K562 (cell line): Measurements from ENCODE around the gene ZNF276. TPM values are rescaled to one million over a fixed set of nuclear protein-coding genes. Genes with fewer than 3 reads are reported as not detected.
A peak's percentile ranks its signal among the peaks of the same experiment; 100 is the strongest.

Experiments used
- ATF1 ChIP-seq, 2 experiments: fragments of 450-650 bp in 1 of 2; IDR thresholded peaks; 2 replicates each; pipeline ENCODE4 v1.6.1; 2016; ENCODE audit warnings: missing compliant biosample characterization in 1 of 2, missing genetic modification characterization in 1 of 2
- CEBPG ChIP-seq, 3 experiments: fragments of 200-800 bp in 1 of 3; sonication (Bioruptor generic) in 1 of 3; sonication (generic) in 1 of 3; formaldehyde crosslinking in 1 of 3; IDR thresholded peaks in 2 of 3; conservative IDR thresholded peaks in 1 of 3; 2 replicates each; pipeline versions ENCODE4 v1.6.1 to v1.8.0; 2016 to 2022; ENCODE audit warnings: missing compliant biosample characterization in 2 of 3, missing genetic modification characterization in 2 of 3, mild to moderate bottlenecking in 1 of 3, missing genetic modification reagents in 1 of 3
- GTF2F1 ChIP-seq: IDR thresholded peaks from 2 replicates; pipeline ENCODE4 v1.6.1; 2011; ENCODE audit warnings: low read depth, low read length, improper control_type of control experiment
- HOXB6 ChIP-seq: fragments of 250-450 bp; sonication (Bioruptor Pico); IDR thresholded peaks from 2 replicates; pipeline ENCODE4 v1.5.1; 2022; ENCODE audit warnings: mild to moderate bottlenecking, borderline replicate concordance
- NCOA2 ChIP-seq, 2 experiments: fragments of 450-650 bp; IDR thresholded peaks; 2 replicates each; pipeline ENCODE4 v1.6.1; 2018; ENCODE audit warnings: mild to moderate bottlenecking in 2 of 2, moderate library complexity in 1 of 2; ENCODE audit not compliant: partially characterized antibody in 2 of 2
- PRDM10 ChIP-seq: fragments of 450-650 bp; IDR thresholded peaks from 2 replicates; pipeline ENCODE4 v1.6.1; 2018; ENCODE audit not compliant: partially characterized antibody
- SIRT6 ChIP-seq: IDR thresholded peaks from one replicate; pipeline ENCODE4 v1.6.1; 2012; ENCODE audit warnings: low read depth, mild to moderate bottlenecking, control low read depth, inconsistent platforms, low read length, moderate library complexity
- STAT6 ChIP-seq: sonication (generic); formaldehyde crosslinking; IDR thresholded peaks from 2 replicates; pipeline ENCODE4 v1.8.1; 2023; ENCODE audit warnings: mild to moderate bottlenecking, missing genetic modification reagents
- ZNF133 ChIP-seq: fragments of 250-450 bp; sonication (Bioruptor Pico); IDR thresholded peaks from 2 replicates; pipeline ENCODE4 v1.4.0; 2020; ENCODE audit warnings: mild to moderate bottlenecking
- ZNF395 ChIP-seq: fragments of 200-800 bp; sonication (Bioruptor generic); IDR thresholded peaks from 2 replicates; pipeline ENCODE4 v1.6.1; 2017; ENCODE audit warnings: missing genetic modification characterization, missing compliant biosample characterization
- ZNF518B ChIP-seq: fragments of 250-450 bp; sonication (Bioruptor Pico); IDR thresholded peaks from 2 replicates; pipeline ENCODE4 v1.5.0; 2021; ENCODE audit warnings: mild to moderate bottlenecking, moderate library complexity
- ZNF583 ChIP-seq: fragments of 250-450 bp; sonication (Bioruptor Pico); IDR thresholded peaks from 2 replicates; pipeline ENCODE4 v1.4.0; 2020
- ZNF584 ChIP-seq: fragments of 200-800 bp; sonication (Bioruptor generic); IDR thresholded peaks from 2 replicates; pipeline ENCODE4 v1.6.1; 2016; ENCODE audit warnings: low read depth, mild to moderate bottlenecking, missing genetic modification characterization, missing compliant biosample characterization
- ZNF79 ChIP-seq: fragments of 250-450 bp; sonication (Bioruptor Pico); IDR thresholded peaks from 2 replicates; pipeline ENCODE4 v1.4.0; 2020; ENCODE audit warnings: low read depth, mild to moderate bottlenecking, moderate library complexity
- polyA plus RNA-seq, 8 experiments: library from polyadenylated mRNA; depleted of rRNA in 4 of 8; stranded (reverse) in 5 of 8; unstranded in 3 of 8; fragments of >200 nt; fragmentation: Nextera tagmentation in 2 of 8; fragmentation: Illumina TruSeq in 1 of 8; extraction: Ambion mirVana in 2 of 8; extraction: Trizol in 1 of 8; gene quantifications; 2 replicates each; pipeline versions ENCODE4 v1.2.1 to v1.2.3, GENCODE V29; 2011 to 2014; ENCODE audit warnings: inconsistent platforms in 1 of 8, missing spikeins in 1 of 8
- total RNA-seq, 7 experiments: library from RNA; depleted of rRNA in 6 of 7; stranded (reverse); fragments of >200 nt in 6 of 7; fragmentation: Illumina TruSeq in 2 of 7; extraction: Trizol in 2 of 7; gene quantifications; 2 replicates each; pipeline versions ENCODE4 v1.2.1 to v1.2.3, GENCODE V29; 2011 to 2021; ENCODE audit warnings: low replicate concordance in 1 of 7

Gene ZNF276
- total and polyA plus RNA-seq, 9 of the 15 experiments (the other 6 are each of a cell fraction or from before 2014, with no cell fraction given), result 0.49 to 43.9 (median 15.8) TPM

GRCh38 chr16:89700649-89701424, 20.5 kb upstream of the ZNF276 start (continued):
- TF ChIP-seq ZNF395 (CRISPR knock-in tag) (0 out of 2 replicates have a peak, but pooled peaks have one; percentile 79), STAT6 (CRISPR knock-in tag) (no peak), ZNF79 (no peak), ZNF583 (no peak), CEBPG (CRISPR knock-in tag; IDR thresholded peaks at IDR 0.05) (no peak), CEBPG (tag; conservative IDR thresholded peaks at IDR 0.05 in 1 of 2, IDR thresholded peaks at IDR 0.05 in 1 of 2) (no peak), ZNF518B (no peak), ZNF584 (no peak), ZNF133 (CRISPR knock-in tag) (no peak), NCOA2 (IDR thresholded peaks at IDR 0.05; ENCODE audit: partially characterized antibody in 2 of 2) (no peak), ATF1 (CRISPR knock-in tag; IDR thresholded peaks at IDR 0.05) (no peak), ATF1 (tag; IDR thresholded peaks at IDR 0.05) (no peak), HOXB6 (no peak), SIRT6 (no peak), PRDM10 (no peak), GTF2F1 (0 out of 2 replicates have a peak, but pooled peaks have one; percentile 22)
